Left renal pelvis (tissue), 4 donors: Measurements from ENCODE around the gene MRPS33. TPM values are rescaled to one million over a fixed set of nuclear protein-coding genes. Genes with fewer than 3 reads are reported as not detected.
"Not testable (repeated sequence)": the region's sequence is repeated elsewhere in the genome, so short reads cannot be mapped to it uniquely, and the experiment has no call there.

Source experiments
- DNase-seq, 4 donors: peaks; one replicate each; pipeline ENCODE4 v3.0.0-alpha.2; 2013; ENCODE audit warnings: low read depth in 4 of 4, low spot score in 3 of 4
- polyA plus RNA-seq, 4 donors: library from polyadenylated mRNA; unstranded; fragments of 120-200 nt; gene quantifications; one replicate each; pipeline ENCODE4 v1.2.1, GENCODE V29; 2013; ENCODE audit not compliant: insufficient read length in 4 of 4

MRPS33 gene
- polyA plus RNA-seq, 4 donors: 49.6 to 89.9 (median 74.8) TPM

DNA sequence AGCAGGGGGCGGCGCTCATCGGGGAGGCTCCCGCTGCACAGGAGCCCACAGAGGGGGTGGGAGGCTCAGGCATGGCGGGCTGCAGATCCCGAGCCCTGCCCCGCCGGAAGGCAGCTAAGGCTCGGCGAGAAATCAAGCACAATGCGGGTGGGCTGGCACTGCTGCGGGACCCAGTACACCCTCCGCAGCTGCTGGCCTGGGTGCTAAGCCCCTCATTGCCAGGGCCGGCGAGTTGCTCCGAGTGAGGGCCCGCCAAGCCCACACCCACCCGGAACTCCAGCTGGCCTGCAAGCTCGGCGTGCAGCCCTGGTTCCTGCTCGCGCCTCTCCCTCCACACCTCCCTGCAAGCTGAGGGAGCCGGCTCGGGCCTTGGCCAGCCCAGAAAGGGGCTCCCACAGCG lies 57.8 kb downstream of the MRPS33 start:
- DNase-seq: not testable (repeated sequence)

Other genes starting within 250 kb of the MRPS33 start
- 10 to 100 TPM; 18.2 to 29.2 (median 27.1) TPM for gene BRAF, start 90.0 kb downstream of the MRPS33 start, polyA plus RNA-seq
- under 1 TPM; 0.21 to 0.76 (median 0.54) TPM for gene TMEM178B, start 59.1 kb upstream of the MRPS33 start, polyA plus RNA-seq